ENCODE measurements around the gene TMEM229A.

GRCh38 chr7:124031406-124031805, 1.5 kb downstream of the TMEM229A start:
- TF ChIP-seq ZNF274 (IDR thresholded peaks at IDR 0.05; ENCODE audit: low read depth, low read length) (no peak), YY1 (IDR thresholded peaks at IDR 0.05; ENCODE audit: insufficient read depth, insufficient read length) (no peak), SUZ12 (IDR thresholded peaks at IDR 0.05; ENCODE audit: extremely low read depth, insufficient read depth, insufficient read length) (no peak)
